ENCODE results near the gene ACTL7B. TPM values are rescaled to one million over a fixed set of nuclear protein-coding genes. Genes with fewer than 3 reads are reported as not detected.

Gene ACTL7B
- total RNA-seq, 4 donors from 2014 or later = not detected

DNA sequence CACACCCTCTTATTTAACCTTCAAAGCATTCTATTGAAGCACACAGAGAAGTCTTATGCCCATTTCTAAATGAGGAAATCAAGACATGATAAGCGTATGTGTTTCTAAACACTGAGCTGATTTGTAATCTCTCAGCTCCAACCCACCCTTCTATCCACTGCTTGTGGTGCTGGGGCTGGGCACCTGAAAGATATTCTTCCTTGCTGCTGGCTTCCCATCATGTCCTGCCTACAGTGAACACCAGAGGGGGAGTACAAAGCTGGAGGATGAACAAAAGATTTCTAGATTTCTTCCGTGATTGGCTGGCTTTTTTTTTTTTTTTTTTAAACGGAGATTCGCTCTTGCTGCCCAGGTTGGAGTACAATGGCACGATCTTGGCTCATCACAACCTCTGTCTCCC lies 20.6 kb upstream of the ACTL7B start:
- H3K4me3 ChIP-seq (ENCODE audit: low read depth, poor library complexity, severe bottlenecking) = no peak overlapping the region
- TF ChIP-seq POLR2A (IDR thresholded peaks at IDR 0.05) = no peak
- TF ChIP-seq, protein P1, sequence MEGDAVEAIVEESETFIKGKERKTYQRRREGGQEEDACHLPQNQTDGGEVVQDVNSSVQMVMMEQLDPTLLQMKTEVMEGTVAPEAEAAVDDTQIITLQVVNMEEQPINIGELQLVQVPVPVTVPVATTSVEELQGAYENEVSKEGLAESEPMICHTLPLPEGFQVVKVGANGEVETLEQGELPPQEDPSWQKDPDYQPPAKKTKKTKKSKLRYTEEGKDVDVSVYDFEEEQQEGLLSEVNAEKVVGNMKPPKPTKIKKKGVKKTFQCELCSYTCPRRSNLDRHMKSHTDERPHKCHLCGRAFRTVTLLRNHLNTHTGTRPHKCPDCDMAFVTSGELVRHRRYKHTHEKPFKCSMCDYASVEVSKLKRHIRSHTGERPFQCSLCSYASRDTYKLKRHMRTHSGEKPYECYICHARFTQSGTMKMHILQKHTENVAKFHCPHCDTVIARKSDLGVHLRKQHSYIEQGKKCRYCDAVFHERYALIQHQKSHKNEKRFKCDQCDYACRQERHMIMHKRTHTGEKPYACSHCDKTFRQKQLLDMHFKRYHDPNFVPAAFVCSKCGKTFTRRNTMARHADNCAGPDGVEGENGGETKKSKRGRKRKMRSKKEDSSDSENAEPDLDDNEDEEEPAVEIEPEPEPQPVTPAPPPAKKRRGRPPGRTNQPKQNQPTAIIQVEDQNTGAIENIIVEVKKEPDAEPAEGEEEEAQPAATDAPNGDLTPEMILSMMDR (IDR thresholded peaks at IDR 0.05) = no peak
- no peak for DNase-seq (ENCODE audit: low spot score in 2 of 2)
- 94 to 95% methylated on average over 5 of the region's 5 CpGs for WGBS, 2 donors
- intact Hi-C loops (cut with DNase I; ENCODE audit: low total_unique reads) = loop anchor here (10.0 kb wide), 1 partner anchor 48 kb away; no protein-coding TSS in a partner anchor

- TF ChIP-seq, protein P1 (IDR thresholded peaks at IDR 0.05) = no peak
- TF ChIP-seq POLR2A (IDR thresholded peaks at IDR 0.05) = no peak
- DNase-seq (ENCODE audit: low spot score in 2 of 2) = no peak
- H3K4me3 ChIP-seq (ENCODE audit: low read depth, poor library complexity, severe bottlenecking) = no peak overlapping the region
- 94 to 97% methylated on average over 4 of the region's 4 CpGs for WGBS, 2 donors
- intact Hi-C loops (cut with DNase I; ENCODE audit: low total_unique reads) = loop anchor here (10.0 kb wide), 1 partner anchor 51 kb away; no protein-coding TSS in a partner anchor
Observed at GRCh38 chr9:108874058-108874788, 18.4 kb upstream of the ACTL7B start.

DNA sequence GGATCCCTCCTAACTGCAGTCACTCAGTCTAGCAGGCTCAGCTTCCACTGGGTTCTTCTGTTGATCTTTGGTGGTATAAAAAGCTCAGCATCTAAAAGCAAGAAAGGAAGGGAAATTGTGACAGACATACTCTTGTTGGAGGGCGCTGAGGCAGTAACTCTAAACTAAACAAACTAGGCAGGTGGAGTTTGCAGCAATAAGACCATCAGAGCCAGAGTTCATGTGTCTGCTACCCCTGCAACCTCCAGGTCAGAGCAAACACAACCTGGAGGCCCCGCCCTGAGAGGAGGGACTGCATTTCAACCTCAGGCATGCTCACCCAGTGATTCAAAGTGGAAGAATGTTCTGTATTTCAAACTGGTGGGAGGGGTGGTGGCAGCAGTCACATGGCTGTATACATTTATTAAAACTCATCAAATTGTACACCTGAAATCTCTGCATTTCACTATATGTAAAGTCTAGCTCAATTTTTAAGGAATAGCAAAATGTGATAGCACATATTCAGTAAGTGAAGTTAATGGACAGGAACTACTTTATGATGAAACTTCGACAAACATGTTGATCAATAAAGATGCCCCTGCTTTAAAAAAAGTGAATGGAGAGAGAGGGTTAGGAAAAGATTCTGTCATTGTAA lies 13.4 kb upstream of the ACTL7B start:
- DNase-seq (ENCODE audit: low spot score in 2 of 2) = no peak
- no peak overlapping the region for H3K4me3 ChIP-seq (ENCODE audit: low read depth, poor library complexity, severe bottlenecking)
- TF ChIP-seq POLR2A (IDR thresholded peaks at IDR 0.05) = no peak
- TF ChIP-seq, protein P1 (IDR thresholded peaks at IDR 0.05) = no peak
- WGBS, 2 donors = 81 to 84% methylated on average over 3 of the region's 3 CpGs
- intact Hi-C loops (cut with DNase I; ENCODE audit: low total_unique reads) = no loop called here

DNA sequence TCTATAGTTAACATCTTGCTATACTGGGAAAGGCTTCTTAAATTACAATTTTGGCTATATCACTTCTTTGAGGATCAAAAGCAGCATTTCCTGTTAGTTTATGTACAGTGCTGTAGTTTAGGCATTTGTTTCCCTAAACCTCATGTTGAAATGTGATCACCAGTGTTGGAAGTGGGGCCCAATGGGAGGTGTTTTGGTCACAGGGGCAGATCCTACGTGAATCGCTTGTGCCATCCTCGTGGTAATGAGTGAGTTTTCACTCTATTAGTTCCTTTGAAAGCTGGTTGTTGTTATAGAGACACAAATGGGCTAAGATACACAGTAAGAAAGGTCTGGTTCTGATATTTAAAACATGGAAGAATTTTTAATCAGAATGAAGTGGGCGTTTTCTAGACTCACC lies 12.0 kb upstream of the ACTL7B start:
- intact Hi-C loops (cut with DNase I; ENCODE audit: low total_unique reads) = no loop called here
- TF ChIP-seq POLR2A (IDR thresholded peaks at IDR 0.05) = no peak
- TF ChIP-seq, protein P1 (IDR thresholded peaks at IDR 0.05) = no peak
- DNase-seq (ENCODE audit: low spot score in 2 of 2) = no peak
- 91% methylated on average over 4 of the region's 4 CpGs for WGBS, 2 donors
- no peak overlapping the region for H3K4me3 ChIP-seq (ENCODE audit: low read depth, poor library complexity, severe bottlenecking)

DNA sequence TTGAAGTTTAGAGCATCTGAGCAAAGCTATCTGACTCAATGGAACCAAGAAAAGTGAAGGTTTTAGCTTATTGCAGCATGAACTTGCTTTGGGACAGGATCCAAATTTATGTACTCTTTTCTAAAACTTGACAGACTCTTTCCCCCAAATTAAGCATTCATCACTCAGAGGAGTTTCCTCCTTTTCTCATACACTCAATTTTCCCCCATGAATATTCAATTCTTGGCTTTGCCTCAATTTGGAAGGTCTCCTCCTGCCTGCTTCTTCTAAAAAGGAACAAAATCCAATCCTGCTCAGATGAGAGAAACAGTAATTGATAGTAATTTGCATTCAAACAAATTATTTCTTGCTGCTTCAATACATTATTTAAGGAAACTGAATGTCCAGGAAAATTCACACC lies 11.3 kb upstream of the ACTL7B start:
- TF ChIP-seq, protein P1 (IDR thresholded peaks at IDR 0.05) = no peak
- DNase-seq (ENCODE audit: low spot score in 2 of 2) = no peak
- no peak overlapping the region for H3K4me3 ChIP-seq (ENCODE audit: low read depth, poor library complexity, severe bottlenecking)
- intact Hi-C loops (cut with DNase I; ENCODE audit: low total_unique reads) = no loop called here

Measured in lower leg skin (tissue), 4 donors.